Spleen (tissue), 7 donors: ENCODE results near the gene CEP20.

Experiments
- CTCF ChIP-seq, 11 experiments: fragments of 200-600 bp in 7 of 11; fragments of 450-650 bp in 4 of 11; sonication (generic) in 4 of 11; IDR thresholded peaks in 8 of 11; conservative IDR thresholded peaks in 3 of 11; 1 replicate in 7 of 11; 2 replicates in 4 of 11; pipeline versions ENCODE4 v1.4.0 to v1.8.0; 2016 to 2021; ENCODE audit warnings: antibody characterized with exemption in 11 of 11, inconsistent platforms in 4 of 11, mild to moderate bottlenecking in 1 of 11
- POLR2A ChIP-seq, 3 donors: fragments of 450-650 bp; IDR thresholded peaks; one replicate each; pipeline ENCODE4 v1.5.1; 2017; ENCODE audit warnings: antibody characterized with exemption in 3 of 3, mild to moderate bottlenecking in 1 of 3
- POLR2AphosphoS5 ChIP-seq, 3 donors: sonication (generic); formaldehyde crosslinking; IDR thresholded peaks; one replicate each; pipeline ENCODE4 v1.5.1; 2017; ENCODE audit warnings: antibody characterized with exemption in 3 of 3
- donor health status: DM: no; HTN: no; CAD: no; lungs with moderate emphysema.
- donor health status: DM: no; HTN: no; CAD: no.
- donor health status: DM: no; HTN: no; CAD: no.

DNA sequence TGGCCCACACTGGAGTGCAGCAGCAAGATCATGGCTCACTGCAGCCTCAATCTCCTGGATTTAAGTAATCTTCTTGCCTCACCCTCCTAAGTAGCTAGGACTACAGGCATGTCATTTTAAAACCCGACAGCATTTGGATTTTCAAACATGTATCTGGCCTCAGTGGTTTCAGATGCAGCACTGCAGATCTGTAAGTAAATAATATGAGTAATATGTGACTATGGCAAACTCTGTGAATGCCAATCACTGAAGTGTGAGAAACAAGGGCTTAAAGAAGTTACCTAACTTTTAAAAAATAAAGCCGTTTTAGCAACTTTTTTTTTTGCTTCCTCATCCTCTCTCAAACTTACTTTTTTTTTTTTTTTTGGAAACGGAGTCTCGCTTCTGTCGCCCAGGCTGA, 11.9 kb downstream of the CEP20 start:
- TF ChIP-seq POLR2AphosphoS5 (IDR thresholded peaks at IDR 0.05) (no peak), CTCF (IDR thresholded peaks at IDR 0.05 in 8 of 11, conservative IDR thresholded peaks at IDR 0.05 in 3 of 11) (no peak), POLR2A (IDR thresholded peaks at IDR 0.05) (no peak)
